H1 (cell line): ENCODE results near the gene RHOC. TPM values are rescaled to one million over a fixed set of nuclear protein-coding genes. Genes with fewer than 3 reads are reported as not detected.
A peak's percentile ranks its signal among the peaks of the same experiment; 100 is the strongest.

Source experiments
- CTCF ChIA-PET: fragments of 300-600 bp; sonication (Branson Sonifier 250); formaldehyde crosslinking; loops from one replicate; lab custom pipeline; 2021; ENCODE audit not compliant: partially characterized antibody; lab: Charles Lee
- POLR2A ChIA-PET: fragments of 300-600 bp; sonication (Branson Sonifier 250); formaldehyde crosslinking; loops from one replicate; lab custom pipeline; 2021; ENCODE audit warnings: inconsistent platforms; ENCODE audit not compliant: partially characterized antibody; lab: Charles Lee
- DNase-seq, 2 experiments: peaks; one replicate each; pipeline versions ENCODE4 v3.0.0 to v3.0.0-alpha.2; 2010 to 2022; ENCODE audit warnings: low spot score in 2 of 2, low read depth in 1 of 2, mixed read lengths in 1 of 2
- FAIRE-seq: peaks from 2 replicates; lab custom pipeline; 2011; peaks lifted over from hg19 to GRCh38; lab: Jason Lieb, UNC
- H2AFZ ChIP-seq: 2 replicates; pipeline ENCODE4 v1.8.1; 2012; ENCODE audit warnings: low read length, inconsistent platforms
- H2AK5ac ChIP-seq: 2 replicates; pipeline ENCODE4 v1.6.1; 2013; ENCODE audit warnings: low read depth, low read length
- H2BK120ac ChIP-seq: replicated peaks from 2 replicates; pipeline ENCODE3; 2013; ENCODE audit warnings: low read depth, low read length, inconsistent platforms
- H2BK12ac ChIP-seq: 2 replicates; pipeline ENCODE4 v1.6.1; 2013; ENCODE audit warnings: low read depth, low read length
- H2BK15ac ChIP-seq: 2 replicates; pipeline ENCODE4 v1.6.1; 2013; ENCODE audit warnings: low read length
- H2BK20ac ChIP-seq: 2 replicates; pipeline ENCODE4 v1.6.1; 2013; ENCODE audit warnings: low read length
- H2BK5ac ChIP-seq: 2 replicates; pipeline ENCODE4 v1.6.1; 2013; ENCODE audit warnings: low read depth, low read length
- H3K14ac ChIP-seq: 2 replicates; pipeline ENCODE4 v1.6.1; 2013; ENCODE audit warnings: inconsistent platforms; ENCODE audit not compliant: insufficient read length
- H3K18ac ChIP-seq: 2 replicates; pipeline ENCODE4 v1.6.1; 2013; ENCODE audit warnings: low read length; ENCODE audit errors: extremely low read depth
- H3K23ac ChIP-seq: 2 replicates; pipeline ENCODE4 v1.6.1; 2013; ENCODE audit warnings: inconsistent platforms; ENCODE audit not compliant: insufficient read length
- H3K23me2 ChIP-seq: 2 replicates; pipeline ENCODE4 v1.6.1; 2013; ENCODE audit warnings: low read depth, low read length
- H3K27ac ChIP-seq: 2 replicates; pipeline ENCODE4 v1.6.1; 2011; ENCODE audit warnings: low read depth, low read length, inconsistent platforms
- H3K27me3 ChIP-seq, 4 experiments: replicated peaks in 1 of 4; 1 replicate in 1 of 4; 2 replicates in 3 of 4; pipeline versions ENCODE4 v1.6.1 to v1.8.1; 2011 to 2013; ENCODE audit warnings: low read length in 3 of 4, mild to moderate bottlenecking in 3 of 4, inconsistent platforms in 2 of 4, mixed read lengths in 2 of 4, moderate library complexity in 1 of 4; ENCODE audit not compliant: control insufficient read depth in 3 of 4, insufficient read depth in 3 of 4; ENCODE audit errors: extremely low read depth in 1 of 4
- H3K36me3 ChIP-seq, 4 experiments: 2 replicates each; pipeline versions ENCODE4 v1.6.1 to v1.8.1; 2011 to 2013; ENCODE audit warnings: mild to moderate bottlenecking in 4 of 4, low read length in 3 of 4, moderate library complexity in 2 of 4, control low read depth in 1 of 4, inconsistent platforms in 1 of 4; ENCODE audit not compliant: insufficient read depth in 4 of 4, control insufficient read depth in 2 of 4
- H3K4ac ChIP-seq: replicated peaks from 2 replicates; pipeline ENCODE3; 2013; ENCODE audit warnings: low read length, low read depth, mixed read lengths, inconsistent platforms; ENCODE audit not compliant: insufficient read length
- H3K4me1 ChIP-seq, 4 experiments: replicated peaks in 1 of 4; 1 replicate in 1 of 4; 2 replicates in 3 of 4; pipeline versions ENCODE4 v1.6.1 to v1.8.1; 2011 to 2013; ENCODE audit warnings: low read length in 3 of 4, inconsistent platforms in 2 of 4, mixed read lengths in 1 of 4; ENCODE audit not compliant: insufficient read depth in 4 of 4, control insufficient read depth in 3 of 4
- H3K4me2 ChIP-seq, 2 experiments: 2 replicates each; pipeline versions ENCODE4 v1.6.1 to v1.8.1; 2011 to 2013; ENCODE audit warnings: low read depth in 2 of 2, low read length in 2 of 2, control low read depth in 1 of 2, inconsistent platforms in 1 of 2, mild to moderate bottlenecking in 1 of 2; ENCODE audit not compliant: insufficient read depth in 1 of 2
- H3K4me3 ChIP-seq, 4 experiments: fragments of 200-600, 300-600 bp in 1 of 4; sonication (generic), shearing (Covaris generic), sonication (Bioruptor Twin) in 1 of 4; 2 replicates each; pipeline versions ENCODE4 v1.5.1 to v1.8.1; 2011 to 2016; ENCODE audit warnings: low read length in 4 of 4, low read depth in 3 of 4, control low read depth in 2 of 4, inconsistent platforms in 2 of 4, mild to moderate bottlenecking in 2 of 4, mixed read lengths in 1 of 4, moderate library complexity in 1 of 4; ENCODE audit not compliant: insufficient read depth in 2 of 4; ENCODE audit errors: extremely low read depth in 1 of 4
- H3K56ac ChIP-seq: replicated peaks from 2 replicates; pipeline ENCODE3; 2013; ENCODE audit warnings: low read depth, mild to moderate bottlenecking, mixed read lengths, low read length, inconsistent platforms; ENCODE audit not compliant: insufficient read length
- H3K79me1 ChIP-seq: 2 replicates; pipeline ENCODE4 v1.6.1; 2013; ENCODE audit warnings: low read depth, low read length, control low read depth
- H3K79me2 ChIP-seq, 2 experiments: 2 replicates each; pipeline versions ENCODE4 v1.6.1 to v1.8.1; 2012 to 2013; ENCODE audit warnings: low read length in 2 of 2, mild to moderate bottlenecking in 2 of 2, inconsistent platforms in 1 of 2; ENCODE audit not compliant: insufficient read depth in 2 of 2, control insufficient read depth in 1 of 2
- H3K9ac ChIP-seq, 4 experiments: replicated peaks in 1 of 4; 1 replicate in 1 of 4; 2 replicates in 3 of 4; pipeline versions ENCODE4 v1.6.1 to v1.8.1; 2011 to 2013; ENCODE audit warnings: low read depth in 3 of 4, low read length in 3 of 4, control low read depth in 2 of 4, mild to moderate bottlenecking in 2 of 4, moderate library complexity in 2 of 4, inconsistent platforms in 1 of 4; ENCODE audit errors: extremely low read depth in 1 of 4
- H3K9me3 ChIP-seq, 2 experiments: 2 replicates each; pipeline versions ENCODE4 v1.6.1 to v1.8.1; 2012 to 2013; ENCODE audit warnings: mild to moderate bottlenecking in 2 of 2, moderate library complexity in 2 of 2, control low read depth in 1 of 2, inconsistent platforms in 1 of 2, low read depth in 1 of 2, low read length in 1 of 2, mixed read lengths in 1 of 2; ENCODE audit not compliant: insufficient read depth in 2 of 2
- H4K20me1 ChIP-seq, 2 experiments: replicated peaks in 1 of 2; 2 replicates each; pipeline versions ENCODE3 to v1.8.1; 2011 to 2013; ENCODE audit warnings: inconsistent platforms in 2 of 2, low read length in 2 of 2, mild to moderate bottlenecking in 1 of 2; ENCODE audit not compliant: insufficient read depth in 2 of 2, control insufficient read depth in 1 of 2
- H4K5ac ChIP-seq: 2 replicates; pipeline ENCODE4 v1.6.1; 2013; ENCODE audit warnings: low read length, low read depth, mixed read lengths, inconsistent platforms; ENCODE audit not compliant: insufficient read length
- H4K8ac ChIP-seq: 2 replicates; pipeline ENCODE4 v1.8.0; 2013; ENCODE audit warnings: mild to moderate bottlenecking, moderate library complexity, low read length, inconsistent platforms; ENCODE audit not compliant: insufficient read depth; ENCODE audit errors: extremely low read depth
- H4K91ac ChIP-seq: replicated peaks from 2 replicates; pipeline ENCODE3; 2013; ENCODE audit warnings: low read length, mixed read lengths, inconsistent platforms; ENCODE audit not compliant: insufficient read length
- EGR1 ChIP-seq: IDR thresholded peaks from 2 replicates; pipeline ENCODE4 v1.6.1; 2011; ENCODE audit warnings: low read depth, low read length, borderline replicate concordance
- NANOG ChIP-seq: IDR thresholded peaks from 2 replicates; pipeline ENCODE4 v1.6.1; 2011; ENCODE audit warnings: low read length, low read depth, mild to moderate bottlenecking, inconsistent platforms; ENCODE audit not compliant: insufficient read depth, poor library complexity, severe bottlenecking
- WGBS, 2 experiments: shearing (Covaris generic) in 1 of 2; methylation state at CpG; one replicate each; pipeline versions ENCODE4 v1.1.6 to v1.1.7; 2013 to 2015; ENCODE audit warnings: low lambda C conversion rate in 2 of 2, mixed read lengths in 2 of 2, inconsistent platforms in 1 of 2, low coverage in 1 of 2, missing lambda C conversion rate in 1 of 2; ENCODE audit not compliant: insufficient replicate concordance in 2 of 2, insufficient coverage in 1 of 2, insufficient read length in 1 of 2; ENCODE audit errors: extremely low coverage in 1 of 2, missing lambda C conversion rate in 1 of 2; 5-methylcytosine and 5-hydroxymethylcytosine counted together
- polyA plus RNA-seq, 7 experiments: library from polyadenylated mRNA; depleted of rRNA in 3 of 7; stranded (reverse) in 5 of 7; unstranded in 2 of 7; fragments of >200 nt in 5 of 7; fragments of 200-250 nt in 2 of 7; gene quantifications; 1 replicate in 5 of 7; 2 replicates in 1 of 7; 4 replicates in 1 of 7; pipeline versions ENCODE4 v1.2.1 to v1.2.3, GENCODE V29; 2011 to 2013; ENCODE audit warnings: missing spikeins in 2 of 7, mixed read lengths in 2 of 7
- total RNA-seq: library from RNA; stranded (reverse); fragmentation: NEBNext Ultra II Directional; extraction: Animal tissue kit (Norgen Biotek cat#: 25700); gene quantifications from 2 replicates; pipeline ENCODE4 v1.2.1, GENCODE V29; 2021

RHOC gene
- total and polyA plus RNA-seq, 2 of the 8 experiments (the other 6 are each of a cell fraction or from before 2014, with no cell fraction given) = 53.6 to 97.5 TPM

DNA sequence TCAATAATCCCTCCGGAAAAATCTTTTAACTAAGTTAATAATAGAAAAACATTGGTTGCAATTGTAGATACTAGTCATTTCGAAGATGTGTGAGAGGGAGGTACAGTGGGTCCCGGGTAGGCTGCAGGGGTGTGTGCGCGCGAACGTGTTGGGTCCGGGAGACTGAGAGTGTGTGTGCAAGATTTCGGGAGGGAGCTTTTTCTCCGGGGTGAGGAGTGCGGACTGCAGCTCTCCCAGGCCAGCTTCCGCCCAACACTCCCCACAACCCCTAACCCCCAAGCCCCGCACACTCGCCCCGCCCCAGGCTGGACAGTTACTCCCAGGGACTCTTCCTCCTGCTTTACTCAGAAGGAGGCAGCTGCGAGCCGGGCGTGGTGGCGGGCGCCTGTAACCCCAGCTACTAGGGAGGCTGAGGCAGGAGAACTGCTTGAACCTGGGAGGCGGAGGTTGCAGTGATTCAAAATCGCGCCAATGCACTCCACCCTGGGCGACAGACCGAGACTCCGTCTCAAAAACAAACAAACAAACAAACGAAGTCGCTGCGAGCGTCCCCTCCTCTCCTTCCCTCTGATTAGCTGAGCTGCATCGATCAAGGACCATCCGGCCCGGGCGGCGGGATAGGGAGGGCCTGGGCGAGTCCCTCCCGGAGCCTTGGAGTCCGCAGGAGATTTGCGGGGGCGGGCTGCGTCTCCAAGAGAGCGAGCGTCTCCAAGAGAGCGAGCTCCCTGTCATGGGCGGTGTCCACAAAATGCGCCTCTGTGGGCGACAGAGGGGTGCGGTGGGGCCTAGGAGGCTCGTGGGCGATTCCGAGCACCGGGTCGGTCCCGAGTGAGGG is 36.5 kb upstream of the RHOC start:
- Histone ChIP-seq H3K14ac (no peak overlapping the region), H4K5ac (no peak overlapping the region), H3K4me2 (peak overlapping the region; percentile 78 to 85), H3K9me3 (peaks cover 0 to 7% of the 10 kb centered on the region in 2 experiments; a peak in 1 of 4 replicates), H2BK15ac (no peak overlapping the region), H2AFZ (peak overlapping the region; percentile 61), H4K8ac (peak overlapping the region; percentile 45), H3K4ac (no peak overlapping the region), H3K9ac (peak overlapping the region in 2 of 4 experiments; percentile 3 to 4; a peak in 1 of 7 replicates), H4K20me1 (no peaks in the 10 kb centered on the region), H2BK120ac (no peak overlapping the region), H3K36me3 (no peaks in the 10 kb centered on the region), H2BK20ac (no peak overlapping the region), H2BK12ac (peak overlapping the region; percentile 2; the same call in 1 of the 2 replicates), H3K56ac (no peak overlapping the region), H3K23ac (no peak overlapping the region), H3K79me2 (no peaks in the 10 kb centered on the region), H4K91ac (peak overlapping the region; percentile 74), H3K27me3 (peaks cover 9 to 34% (median 27%) of the 10 kb centered on the region in 4 experiments), H3K23me2 (peaks cover 10% of the 10 kb centered on the region; the same call in 1 of the 2 replicates), H3K27ac (no peak overlapping the region), H3K4me3 (peak overlapping the region; percentile 39 to 59 (median 50)), H2BK5ac (no peak overlapping the region), H3K79me1 (no peaks in the 10 kb centered on the region), H3K4me1 (peaks cover 0 to 7% (median 5%) of the 10 kb centered on the region in 4 experiments; a peak in 4 of 7 replicates), H2AK5ac (no peak overlapping the region), H3K18ac (peak overlapping the region; percentile 71)
- POLR2A ChIA-PET = interaction anchor here (1.4 to 2.9 kb wide), 3 partner anchors 9 to 24 kb away, joined by 3 to 15 read pairs (median 4); a partner anchor contains a TSS
- no peak for FAIRE-seq
- TF ChIP-seq NANOG = no peak
- TF ChIP-seq EGR1 = peak; percentile 94
- WGBS, 2 experiments = 52% methylated on average over 42 of the region's 54 CpGs; no CpG with 5 or more reads in 1 of the 2 experiments
- CTCF ChIA-PET = interaction anchor here (0.6 to 7.4 kb wide), 22 partner anchors 10 to 354 kb away, joined by 3 to 73 read pairs (median 5); partner anchors contain the start of genes LRIG2 and PPM1J
- DNase-seq = peak in 1 of 2 experiments; percentile 71
